ENCODE results near the gene PYGL.
A peak's percentile ranks its signal among the peaks of the same experiment; 100 is the strongest.
"Not testable (repeated sequence)": the region's sequence is repeated elsewhere in the genome, so short reads cannot be mapped to it uniquely, and the experiment has no call there.

The PYGL gene

GRCh38 chr14:50924843-50925242, 19.4 kb downstream of the PYGL start:
- DNase-seq = no peak

- peak; percentile 31 for DNase-seq
Observed at GRCh38 chr14:50924236-50924635, 20.0 kb downstream of the PYGL start.

- no peak for DNase-seq
Observed at GRCh38 chr14:50922803-50923202, 21.5 kb downstream of the PYGL start.

- DNase-seq = peak; percentile 83
Observed at GRCh38 chr14:50920482-50921230, 23.6 kb downstream of the PYGL start.

GRCh38 chr14:50919524-50919923, 24.8 kb downstream of the PYGL start:
- not testable (repeated sequence) for DNase-seq

GRCh38 chr14:50917449-50917848, 26.8 kb downstream of the PYGL start:
- no peak for DNase-seq

- DNase-seq = no peak
Observed at GRCh38 chr14:50910495-50911420, 33.5 kb downstream of the PYGL start.

GRCh38 chr14:50906326-50907065, 37.8 kb downstream of the PYGL start:
- DNase-seq = no peak

GRCh38 chr14:50904719-50905118, 39.6 kb downstream of the PYGL start:
- DNase-seq = no peak

- DNase-seq = no peak
Observed at GRCh38 chr14:50901361-50901760, 42.9 kb downstream of the PYGL start.

- DNase-seq = no peak
Observed at GRCh38 chr14:50897658-50898175, 46.6 kb downstream of the PYGL start.

GRCh38 chr14:50897005-50897404, 47.3 kb downstream of the PYGL start:
- DNase-seq = not testable (repeated sequence)

- not testable (repeated sequence) for DNase-seq
Observed at GRCh38 chr14:50896421-50896820, 47.9 kb downstream of the PYGL start.

GRCh38 chr14:50892255-50892654, 52.0 kb downstream of the PYGL start:
- DNase-seq = peak; percentile 27

- DNase-seq = peak; percentile 12
Observed at GRCh38 chr14:50887476-50887875, 56.8 kb downstream of the PYGL start.

GRCh38 chr14:50883827-50884197, 60.5 kb downstream of the PYGL start:
- no peak for DNase-seq

- no peak for DNase-seq
Observed at GRCh38 chr14:50882932-50883826, 61.1 kb downstream of the PYGL start.

GRCh38 chr14:50875359-50876070, 68.8 kb downstream of the PYGL start:
- no peak for DNase-seq

- no peak for DNase-seq
Observed at GRCh38 chr14:50874757-50875156, 69.5 kb downstream of the PYGL start.

- DNase-seq = no peak
Observed at GRCh38 chr14:50871914-50872732, 72.2 kb downstream of the PYGL start, which contains the start of gene ABHD12B. ABHD12B (plus strand) TSS chr14:50872053; CDS start chr14:50872175, 122 bp downstream.

All from NCI-H82 (cell line).